Fibroblast of lung (primary cell): ENCODE results near the gene IL3.

Experiments
- EZH2 ChIP-seq: IDR thresholded peaks from 2 replicates; pipeline ENCODE4 v1.5.1; 2012; ENCODE audit warnings: low read length, control low read depth, mild to moderate bottlenecking; ENCODE audit errors: missing control alignments
- TF ChIP-seq, protein P1 (sequence below), 2 donors: IDR thresholded peaks in 1 of 2; conservative IDR thresholded peaks in 1 of 2; 1 replicate in 1 of 2; 2 replicates in 1 of 2; pipeline ENCODE4 v1.5.1; 2011 to 2012; ENCODE audit warnings: low read length in 2 of 2, control low read depth in 1 of 2, inconsistent platforms in 1 of 2, low read depth in 1 of 2, mild to moderate bottlenecking in 1 of 2

DNA sequence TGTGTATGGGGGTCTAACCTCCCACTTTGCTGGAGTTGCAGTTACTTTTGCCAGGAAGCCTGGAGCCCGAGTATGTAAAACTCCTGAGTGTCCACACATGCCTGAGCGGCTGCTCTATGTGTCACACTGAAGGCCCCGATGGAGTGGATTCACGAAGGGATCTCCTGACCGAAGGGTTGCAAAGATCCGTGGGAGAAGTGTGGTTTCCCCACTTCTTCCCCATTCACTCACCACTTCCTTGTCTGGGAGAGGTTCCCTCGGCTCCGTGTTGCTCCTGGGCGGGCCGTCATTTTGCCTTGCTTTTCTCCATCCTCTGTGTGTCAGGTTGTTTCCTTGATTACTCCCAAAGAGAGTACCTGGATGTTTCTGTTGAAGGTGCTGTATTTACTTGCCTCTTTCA, 16.2 kb upstream of the IL3 start:
- TF ChIP-seq, protein P1, sequence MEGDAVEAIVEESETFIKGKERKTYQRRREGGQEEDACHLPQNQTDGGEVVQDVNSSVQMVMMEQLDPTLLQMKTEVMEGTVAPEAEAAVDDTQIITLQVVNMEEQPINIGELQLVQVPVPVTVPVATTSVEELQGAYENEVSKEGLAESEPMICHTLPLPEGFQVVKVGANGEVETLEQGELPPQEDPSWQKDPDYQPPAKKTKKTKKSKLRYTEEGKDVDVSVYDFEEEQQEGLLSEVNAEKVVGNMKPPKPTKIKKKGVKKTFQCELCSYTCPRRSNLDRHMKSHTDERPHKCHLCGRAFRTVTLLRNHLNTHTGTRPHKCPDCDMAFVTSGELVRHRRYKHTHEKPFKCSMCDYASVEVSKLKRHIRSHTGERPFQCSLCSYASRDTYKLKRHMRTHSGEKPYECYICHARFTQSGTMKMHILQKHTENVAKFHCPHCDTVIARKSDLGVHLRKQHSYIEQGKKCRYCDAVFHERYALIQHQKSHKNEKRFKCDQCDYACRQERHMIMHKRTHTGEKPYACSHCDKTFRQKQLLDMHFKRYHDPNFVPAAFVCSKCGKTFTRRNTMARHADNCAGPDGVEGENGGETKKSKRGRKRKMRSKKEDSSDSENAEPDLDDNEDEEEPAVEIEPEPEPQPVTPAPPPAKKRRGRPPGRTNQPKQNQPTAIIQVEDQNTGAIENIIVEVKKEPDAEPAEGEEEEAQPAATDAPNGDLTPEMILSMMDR (conservative IDR thresholded peaks at IDR 0.05 in 1 of 2, IDR thresholded peaks at IDR 0.05 in 1 of 2; ENCODE audit: low read depth in 1 of 2, low read length in 2 of 2) = no peak
- TF ChIP-seq EZH2 = no peak
